ENCODE measurements around the gene NANS. TPM values are rescaled to one million over a fixed set of nuclear protein-coding genes. Genes with fewer than 3 reads are reported as not detected.

The NANS gene
- polyA plus RNA-seq, 1 donor from 2014 or later = 16.9 TPM

DNA sequence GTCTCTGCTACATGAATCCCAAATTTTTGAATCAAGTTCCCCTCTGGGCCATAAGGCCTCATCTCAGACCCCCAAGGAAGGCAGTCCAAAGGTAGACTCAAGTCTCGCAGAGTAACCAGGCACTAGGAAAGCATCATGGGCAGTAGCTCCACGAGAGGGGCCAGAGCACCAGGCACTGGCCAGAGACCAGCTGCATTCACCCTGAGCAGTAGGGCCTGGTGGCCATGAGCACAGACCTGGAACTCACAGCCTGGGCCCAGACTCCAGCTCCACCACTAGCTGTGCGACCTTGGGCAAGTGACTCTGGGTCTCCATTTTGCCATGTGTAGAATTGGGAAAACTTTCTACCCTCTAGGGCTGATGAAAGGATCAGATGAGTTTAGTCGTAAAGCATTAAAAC is 28.5 kb downstream of the NANS start:
- H3K79me2 ChIP-seq (replicated peaks; ENCODE audit: insufficient read depth, low read length) = no peaks in the 10 kb centered on the region
- no peaks in the 10 kb centered on the region for H3K27me3 ChIP-seq (ENCODE audit: insufficient read depth, low read depth, low read length)
- no peaks in the 10 kb centered on the region for H3F3A ChIP-seq (ENCODE audit: insufficient read depth, low read length, poor library complexity, severe bottlenecking)
- no peak overlapping the region for H3K27ac ChIP-seq (ENCODE audit: low read length)
- no peaks in the 10 kb centered on the region for H3K9me3 ChIP-seq (ENCODE audit: low read length)
- H2AFZ ChIP-seq (ENCODE audit: low read depth, low read length) = no peak overlapping the region
- no peak overlapping the region for H3K4me2 ChIP-seq (ENCODE audit: low read length)
- no peak overlapping the region for H3K9ac ChIP-seq (ENCODE audit: low read length)
- no peaks in the 10 kb centered on the region for H4K20me1 ChIP-seq (ENCODE audit: insufficient read depth)
- H3K9me2 ChIP-seq (ENCODE audit: insufficient read depth, low read length) = no peaks in the 10 kb centered on the region
- TF ChIP-seq, protein P1, sequence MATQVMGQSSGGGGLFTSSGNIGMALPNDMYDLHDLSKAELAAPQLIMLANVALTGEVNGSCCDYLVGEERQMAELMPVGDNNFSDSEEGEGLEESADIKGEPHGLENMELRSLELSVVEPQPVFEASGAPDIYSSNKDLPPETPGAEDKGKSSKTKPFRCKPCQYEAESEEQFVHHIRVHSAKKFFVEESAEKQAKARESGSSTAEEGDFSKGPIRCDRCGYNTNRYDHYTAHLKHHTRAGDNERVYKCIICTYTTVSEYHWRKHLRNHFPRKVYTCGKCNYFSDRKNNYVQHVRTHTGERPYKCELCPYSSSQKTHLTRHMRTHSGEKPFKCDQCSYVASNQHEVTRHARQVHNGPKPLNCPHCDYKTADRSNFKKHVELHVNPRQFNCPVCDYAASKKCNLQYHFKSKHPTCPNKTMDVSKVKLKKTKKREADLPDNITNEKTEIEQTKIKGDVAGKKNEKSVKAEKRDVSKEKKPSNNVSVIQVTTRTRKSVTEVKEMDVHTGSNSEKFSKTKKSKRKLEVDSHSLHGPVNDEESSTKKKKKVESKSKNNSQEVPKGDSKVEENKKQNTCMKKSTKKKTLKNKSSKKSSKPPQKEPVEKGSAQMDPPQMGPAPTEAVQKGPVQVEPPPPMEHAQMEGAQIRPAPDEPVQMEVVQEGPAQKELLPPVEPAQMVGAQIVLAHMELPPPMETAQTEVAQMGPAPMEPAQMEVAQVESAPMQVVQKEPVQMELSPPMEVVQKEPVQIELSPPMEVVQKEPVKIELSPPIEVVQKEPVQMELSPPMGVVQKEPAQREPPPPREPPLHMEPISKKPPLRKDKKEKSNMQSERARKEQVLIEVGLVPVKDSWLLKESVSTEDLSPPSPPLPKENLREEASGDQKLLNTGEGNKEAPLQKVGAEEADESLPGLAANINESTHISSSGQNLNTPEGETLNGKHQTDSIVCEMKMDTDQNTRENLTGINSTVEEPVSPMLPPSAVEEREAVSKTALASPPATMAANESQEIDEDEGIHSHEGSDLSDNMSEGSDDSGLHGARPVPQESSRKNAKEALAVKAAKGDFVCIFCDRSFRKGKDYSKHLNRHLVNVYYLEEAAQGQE (IDR thresholded peaks at IDR 0.05; ENCODE audit: borderline replicate concordance) = no peak
- TF ChIP-seq EZH2 (IDR thresholded peaks at IDR 0.05; ENCODE audit: borderline replicate concordance, insufficient read depth, low read length, poor library complexity, severe bottlenecking) (no peak), POLR2AphosphoS5 (IDR thresholded peaks at IDR 0.05) (no peak), RAD21 (conservative IDR thresholded peaks at IDR 0.05) (no peak), MXI1 (conservative IDR thresholded peaks at IDR 0.05; ENCODE audit: poor library complexity, severe bottlenecking) (no peak)
- TF ChIP-seq, protein P2, sequence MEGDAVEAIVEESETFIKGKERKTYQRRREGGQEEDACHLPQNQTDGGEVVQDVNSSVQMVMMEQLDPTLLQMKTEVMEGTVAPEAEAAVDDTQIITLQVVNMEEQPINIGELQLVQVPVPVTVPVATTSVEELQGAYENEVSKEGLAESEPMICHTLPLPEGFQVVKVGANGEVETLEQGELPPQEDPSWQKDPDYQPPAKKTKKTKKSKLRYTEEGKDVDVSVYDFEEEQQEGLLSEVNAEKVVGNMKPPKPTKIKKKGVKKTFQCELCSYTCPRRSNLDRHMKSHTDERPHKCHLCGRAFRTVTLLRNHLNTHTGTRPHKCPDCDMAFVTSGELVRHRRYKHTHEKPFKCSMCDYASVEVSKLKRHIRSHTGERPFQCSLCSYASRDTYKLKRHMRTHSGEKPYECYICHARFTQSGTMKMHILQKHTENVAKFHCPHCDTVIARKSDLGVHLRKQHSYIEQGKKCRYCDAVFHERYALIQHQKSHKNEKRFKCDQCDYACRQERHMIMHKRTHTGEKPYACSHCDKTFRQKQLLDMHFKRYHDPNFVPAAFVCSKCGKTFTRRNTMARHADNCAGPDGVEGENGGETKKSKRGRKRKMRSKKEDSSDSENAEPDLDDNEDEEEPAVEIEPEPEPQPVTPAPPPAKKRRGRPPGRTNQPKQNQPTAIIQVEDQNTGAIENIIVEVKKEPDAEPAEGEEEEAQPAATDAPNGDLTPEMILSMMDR (IDR thresholded peaks at IDR 0.05; ENCODE audit: poor library complexity, severe bottlenecking) = no peak
- no peak overlapping the region for H3K4me3 ChIP-seq (ENCODE audit: low read length)
- no peaks in the 10 kb centered on the region for H3K36me3 ChIP-seq (ENCODE audit: insufficient read depth, low read length)

DNA sequence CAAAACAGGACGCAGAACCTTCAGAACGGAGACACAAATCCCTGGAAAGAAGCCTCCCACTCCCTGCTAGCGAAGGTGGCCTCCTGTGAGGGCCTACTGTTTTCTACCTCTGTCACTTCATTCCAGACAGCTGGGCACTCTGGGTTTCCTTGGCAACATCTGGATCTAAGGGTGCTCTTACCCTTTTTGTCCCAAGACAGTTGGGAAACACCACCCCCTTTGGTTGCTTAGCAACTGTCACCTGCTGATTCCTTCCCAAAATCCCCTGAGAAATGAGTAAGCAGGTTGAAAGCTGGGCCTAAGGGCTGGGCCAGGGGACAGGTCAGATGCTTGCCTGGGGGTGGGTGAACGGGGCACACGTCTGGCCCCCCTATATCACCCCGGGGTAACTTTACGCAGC is 29.4 kb downstream of the NANS start:
- H3F3A ChIP-seq (ENCODE audit: insufficient read depth, low read length, poor library complexity, severe bottlenecking) = no peaks in the 10 kb centered on the region
- no peak overlapping the region for H2AFZ ChIP-seq (ENCODE audit: low read depth, low read length)
- H3K9me2 ChIP-seq (ENCODE audit: insufficient read depth, low read length) = no peaks in the 10 kb centered on the region
- no peaks in the 10 kb centered on the region for H3K9me3 ChIP-seq (ENCODE audit: low read length)
- H3K4me3 ChIP-seq (ENCODE audit: low read length) = no peak overlapping the region
- H3K9ac ChIP-seq (ENCODE audit: low read length) = no peak overlapping the region
- H3K4me2 ChIP-seq (ENCODE audit: low read length) = no peak overlapping the region
- H3K27me3 ChIP-seq (ENCODE audit: insufficient read depth, low read depth, low read length) = no peaks in the 10 kb centered on the region
- H3K36me3 ChIP-seq (ENCODE audit: insufficient read depth, low read length) = no peaks in the 10 kb centered on the region
- no peaks in the 10 kb centered on the region for H3K79me2 ChIP-seq (replicated peaks; ENCODE audit: insufficient read depth, low read length)
- H4K20me1 ChIP-seq (ENCODE audit: insufficient read depth) = no peaks in the 10 kb centered on the region
- TF ChIP-seq TAF1 (IDR thresholded peaks at IDR 0.05; ENCODE audit: low read depth) = no peak
- TF ChIP-seq SMC3 (conservative IDR thresholded peaks at IDR 0.05; ENCODE audit: poor library complexity) = no peak
- TF ChIP-seq, protein P1 (IDR thresholded peaks at IDR 0.05; ENCODE audit: borderline replicate concordance) = no peak
- TF ChIP-seq, protein P2 (IDR thresholded peaks at IDR 0.05; ENCODE audit: poor library complexity, severe bottlenecking) = no peak
- TF ChIP-seq POLR2AphosphoS5 (IDR thresholded peaks at IDR 0.05) = no peak
- TF ChIP-seq EP300 (conservative IDR thresholded peaks at IDR 0.05; ENCODE audit: poor library complexity, severe bottlenecking) = no peak
- no peak for TF ChIP-seq EZH2 (IDR thresholded peaks at IDR 0.05; ENCODE audit: borderline replicate concordance, insufficient read depth, low read length, poor library complexity, severe bottlenecking)
- TF ChIP-seq RAD21 (conservative IDR thresholded peaks at IDR 0.05) = no peak
- no peak for TF ChIP-seq MXI1 (conservative IDR thresholded peaks at IDR 0.05; ENCODE audit: poor library complexity, severe bottlenecking)
- H3K27ac ChIP-seq (ENCODE audit: low read length) = no peak overlapping the region
